SK-N-SH (cell line): ENCODE results near the gene PABPN1.

Source experiments
- EP300 ChIP-seq, 2 experiments: IDR thresholded peaks; 2 replicates each; pipeline versions ENCODE4 v1.4.0 to v1.6.1; 2012; ENCODE audit warnings: borderline replicate concordance in 1 of 2, low read depth in 1 of 2, low read length in 1 of 2
- EZH2phosphoT487 ChIP-seq: fragments of 200-600 bp; sonication (generic); IDR thresholded peaks from 2 replicates; pipeline ENCODE4 v1.6.1; 2017; ENCODE audit warnings: low read depth, mixed run types, mild to moderate bottlenecking, antibody characterized with exemption, moderate library complexity, borderline replicate concordance
- FOXJ3 ChIP-seq: sonication (generic); formaldehyde crosslinking; IDR thresholded peaks from 2 replicates; pipeline ENCODE4 v1.5.1; 2020; ENCODE audit warnings: mild to moderate bottlenecking, missing genetic modification reagents
- NFIC ChIP-seq: IDR thresholded peaks from 2 replicates; pipeline ENCODE4 v1.4.0; 2012; ENCODE audit warnings: borderline replicate concordance
- NRF1 ChIP-seq: IDR thresholded peaks from 2 replicates; pipeline ENCODE4 v1.6.1; 2012; ENCODE audit warnings: low read depth, mild to moderate bottlenecking, low read length
- PBX3 ChIP-seq: IDR thresholded peaks from 2 replicates; pipeline ENCODE4; 2012
- POLR2AphosphoS5 ChIP-seq: IDR thresholded peaks from 2 replicates; pipeline ENCODE4 v1.6.1; 2012; ENCODE audit warnings: low read depth, low read length
- TAF1 ChIP-seq: IDR thresholded peaks from 2 replicates; pipeline ENCODE4 v1.6.1; 2012; ENCODE audit warnings: low read depth, mild to moderate bottlenecking, low read length, moderate library complexity, borderline replicate concordance
- TEAD4 ChIP-seq: IDR thresholded peaks from 2 replicates; pipeline ENCODE4 v1.4.0; 2012; ENCODE audit warnings: mild to moderate bottlenecking, borderline replicate concordance; ENCODE audit not compliant: insufficient read depth
- USF1 ChIP-seq: IDR thresholded peaks from 2 replicates; pipeline ENCODE4 v1.4.0; 2012; ENCODE audit warnings: low read depth, borderline replicate concordance
- YY1 ChIP-seq: IDR thresholded peaks from 2 replicates; pipeline ENCODE4 v1.4.0; 2012; ENCODE audit warnings: low read depth, mild to moderate bottlenecking
- TF ChIP-seq, protein P1 (sequence below): fragments of 200-600 bp; sonication (generic); IDR thresholded peaks from 2 replicates; pipeline ENCODE4 v1.6.1; 2017; ENCODE audit warnings: antibody characterized with exemption, mild to moderate bottlenecking, moderate library complexity
- TF ChIP-seq, protein P2 (sequence below): IDR thresholded peaks from 2 replicates; pipeline ENCODE4 v1.4.0; 2012; ENCODE audit warnings: low read depth

- no peak for TF ChIP-seq EZH2phosphoT487
- TF ChIP-seq, protein P1, sequence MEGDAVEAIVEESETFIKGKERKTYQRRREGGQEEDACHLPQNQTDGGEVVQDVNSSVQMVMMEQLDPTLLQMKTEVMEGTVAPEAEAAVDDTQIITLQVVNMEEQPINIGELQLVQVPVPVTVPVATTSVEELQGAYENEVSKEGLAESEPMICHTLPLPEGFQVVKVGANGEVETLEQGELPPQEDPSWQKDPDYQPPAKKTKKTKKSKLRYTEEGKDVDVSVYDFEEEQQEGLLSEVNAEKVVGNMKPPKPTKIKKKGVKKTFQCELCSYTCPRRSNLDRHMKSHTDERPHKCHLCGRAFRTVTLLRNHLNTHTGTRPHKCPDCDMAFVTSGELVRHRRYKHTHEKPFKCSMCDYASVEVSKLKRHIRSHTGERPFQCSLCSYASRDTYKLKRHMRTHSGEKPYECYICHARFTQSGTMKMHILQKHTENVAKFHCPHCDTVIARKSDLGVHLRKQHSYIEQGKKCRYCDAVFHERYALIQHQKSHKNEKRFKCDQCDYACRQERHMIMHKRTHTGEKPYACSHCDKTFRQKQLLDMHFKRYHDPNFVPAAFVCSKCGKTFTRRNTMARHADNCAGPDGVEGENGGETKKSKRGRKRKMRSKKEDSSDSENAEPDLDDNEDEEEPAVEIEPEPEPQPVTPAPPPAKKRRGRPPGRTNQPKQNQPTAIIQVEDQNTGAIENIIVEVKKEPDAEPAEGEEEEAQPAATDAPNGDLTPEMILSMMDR, result no peak
- TF ChIP-seq PBX3, result no peak
- TF ChIP-seq FOXJ3 (CRISPR knock-in tag), result no peak
- TF ChIP-seq YY1, result no peak
- TF ChIP-seq POLR2AphosphoS5, result no peak
- TF ChIP-seq NFIC, result no peak
- no peak for TF ChIP-seq TEAD4
- no peak for TF ChIP-seq EP300 (IDR thresholded peaks at IDR 0.05; ENCODE audit: borderline replicate concordance in 1 of 2, low read depth in 1 of 2, low read length in 1 of 2)
- no peak for TF ChIP-seq TAF1
- TF ChIP-seq, protein P2, sequence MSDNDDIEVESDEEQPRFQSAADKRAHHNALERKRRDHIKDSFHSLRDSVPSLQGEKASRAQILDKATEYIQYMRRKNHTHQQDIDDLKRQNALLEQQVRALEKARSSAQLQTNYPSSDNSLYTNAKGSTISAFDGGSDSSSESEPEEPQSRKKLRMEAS, result no peak
- TF ChIP-seq USF1, result no peak
- TF ChIP-seq NRF1, result no peak
Observed at GRCh38 chr14:23339506-23340268, 18.4 kb downstream of the PABPN1 start.
